ENCODE data around the gene B4GALT6.

DNA sequence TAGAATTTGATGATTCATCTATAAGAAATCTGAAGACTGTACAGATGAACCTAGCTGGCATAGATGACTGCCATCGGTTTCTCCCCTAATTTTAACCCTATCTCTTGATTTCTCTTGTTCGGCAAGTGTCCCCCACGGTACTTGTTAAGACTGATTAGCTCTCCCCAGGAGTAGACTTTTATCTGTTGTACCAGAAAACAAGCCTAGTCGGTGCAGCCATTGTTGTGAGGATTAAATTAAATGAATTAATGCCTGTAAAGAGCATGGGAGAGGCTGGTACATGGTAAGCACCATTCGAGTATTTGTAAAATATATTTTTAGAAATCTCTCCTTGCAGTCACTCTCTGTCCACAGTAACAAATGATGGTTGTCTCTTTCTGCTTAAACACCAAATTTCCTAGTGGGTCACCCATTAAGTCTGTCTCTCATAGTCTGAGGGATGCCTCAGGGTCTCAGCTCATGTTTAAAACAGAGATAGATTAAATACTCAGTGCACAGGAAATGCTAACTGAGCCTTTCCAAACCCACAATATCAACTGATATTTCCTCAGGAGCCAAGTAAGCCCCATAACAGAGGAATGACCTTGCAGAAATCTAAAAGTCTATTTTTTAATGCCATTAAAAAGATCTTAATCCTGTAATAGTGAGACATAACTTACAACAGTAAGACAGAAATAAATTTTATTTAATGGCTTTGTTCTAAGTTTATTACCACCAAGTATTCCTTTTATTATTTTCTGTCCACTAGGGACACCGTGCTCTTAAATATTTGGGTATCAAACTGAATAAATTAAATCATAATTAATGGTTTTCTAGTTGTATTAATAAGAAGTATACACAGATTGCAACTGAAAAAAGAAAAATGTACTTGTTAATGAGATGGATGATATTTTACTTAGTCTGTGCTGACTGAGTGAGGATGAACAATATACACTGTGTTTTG is 2.9 kb upstream of the B4GALT6 start:
- TF ChIP-seq, protein P1, sequence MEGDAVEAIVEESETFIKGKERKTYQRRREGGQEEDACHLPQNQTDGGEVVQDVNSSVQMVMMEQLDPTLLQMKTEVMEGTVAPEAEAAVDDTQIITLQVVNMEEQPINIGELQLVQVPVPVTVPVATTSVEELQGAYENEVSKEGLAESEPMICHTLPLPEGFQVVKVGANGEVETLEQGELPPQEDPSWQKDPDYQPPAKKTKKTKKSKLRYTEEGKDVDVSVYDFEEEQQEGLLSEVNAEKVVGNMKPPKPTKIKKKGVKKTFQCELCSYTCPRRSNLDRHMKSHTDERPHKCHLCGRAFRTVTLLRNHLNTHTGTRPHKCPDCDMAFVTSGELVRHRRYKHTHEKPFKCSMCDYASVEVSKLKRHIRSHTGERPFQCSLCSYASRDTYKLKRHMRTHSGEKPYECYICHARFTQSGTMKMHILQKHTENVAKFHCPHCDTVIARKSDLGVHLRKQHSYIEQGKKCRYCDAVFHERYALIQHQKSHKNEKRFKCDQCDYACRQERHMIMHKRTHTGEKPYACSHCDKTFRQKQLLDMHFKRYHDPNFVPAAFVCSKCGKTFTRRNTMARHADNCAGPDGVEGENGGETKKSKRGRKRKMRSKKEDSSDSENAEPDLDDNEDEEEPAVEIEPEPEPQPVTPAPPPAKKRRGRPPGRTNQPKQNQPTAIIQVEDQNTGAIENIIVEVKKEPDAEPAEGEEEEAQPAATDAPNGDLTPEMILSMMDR (IDR thresholded peaks at IDR 0.05; ENCODE audit: insufficient read depth, low read depth, low read length), result no peak
- TF ChIP-seq EZH2 (IDR thresholded peaks at IDR 0.05; ENCODE audit: insufficient read depth, low read length), result no peak
